ENCODE results near the gene TAF1C. TPM values are rescaled to one million over a fixed set of nuclear protein-coding genes. Genes with fewer than 3 reads are reported as not detected.

Gene TAF1C
- total RNA-seq, 2 donors from 2014 or later: 92.0 to 99.8 TPM

- Histone ChIP-seq H3K9ac (ENCODE audit: extremely low read depth, low read length, poor library complexity, severe bottlenecking) (no peak overlapping the region), H3K36me3 (ENCODE audit: control insufficient read depth, insufficient read depth, low read length) (no peaks in the 10 kb centered on the region), H3K4me3 (ENCODE audit: low read length) (no peak overlapping the region), H3K4me1 (ENCODE audit: control insufficient read depth, insufficient read depth, low read length) (no peaks in the 10 kb centered on the region), H3K9me3 (ENCODE audit: control insufficient read depth, low read length) (no peaks in the 10 kb centered on the region), H3K27me3 (ENCODE audit: control insufficient read depth, insufficient read depth, low read length, poor library complexity, severe bottlenecking) (no peaks in the 10 kb centered on the region), H3K27ac (ENCODE audit: low read depth, low read length) (no peak overlapping the region)
- Mint-ChIP-seq H3K27me3 (ENCODE audit: insufficient read depth) (peaks cover 2% of the 10 kb centered on the region), H3K9me3 (no peaks in the 10 kb centered on the region), H3K4me1 (no peaks in the 10 kb centered on the region), H3K4me3 (no peak overlapping the region), H3K36me3 (ENCODE audit: low read depth) (no peaks in the 10 kb centered on the region), H3K27ac (no peak overlapping the region)
- WGBS, 2 experiments (ENCODE audit: insufficient coverage in 1 of 2, insufficient read length in 1 of 2): 80 to 89% methylated on average over 6 to 11 of the region's 11 CpGs
- no peak for DNase-seq
- no peak for TF ChIP-seq CTCF (conservative IDR thresholded peaks at IDR 0.05)
These were observed 42.6 kb upstream of the TAF1C start for GRCh38 chr16:84229471-84229870.

GRCh38 chr16:84228256-84228838 lies 41.5 kb upstream of the TAF1C start:
- Mint-ChIP-seq H3K4me3 (no peak overlapping the region), H3K9me3 (no peaks in the 10 kb centered on the region)

GRCh38 chr16:84227548-84227947 lies 40.7 kb upstream of the TAF1C start:
- H3K27ac ChIP-seq (ENCODE audit: low read depth, low read length): no peak overlapping the region
- H3K9me3 ChIP-seq (ENCODE audit: control insufficient read depth, low read length): no peaks in the 10 kb centered on the region
- no peaks in the 10 kb centered on the region for H3K4me1 Mint-ChIP-seq
- no peaks in the 10 kb centered on the region for H3K9me3 Mint-ChIP-seq
- H3K4me3 Mint-ChIP-seq: no peak overlapping the region
- no peak overlapping the region for H3K27ac Mint-ChIP-seq
- H3K27me3 Mint-ChIP-seq (ENCODE audit: insufficient read depth): peaks cover 2% of the 10 kb centered on the region
- no peak for DNase-seq
- H3K4me1 ChIP-seq (ENCODE audit: control insufficient read depth, insufficient read depth, low read length): no peaks in the 10 kb centered on the region
- H3K27me3 ChIP-seq (ENCODE audit: control insufficient read depth, insufficient read depth, low read length, poor library complexity, severe bottlenecking): no peaks in the 10 kb centered on the region
- 88 to 94% methylated on average over 5 to 6 of the region's 6 CpGs for WGBS, 2 experiments (ENCODE audit: insufficient coverage in 1 of 2, insufficient read length in 1 of 2)
- H3K36me3 Mint-ChIP-seq (ENCODE audit: low read depth): no peaks in the 10 kb centered on the region
- H3K4me3 ChIP-seq (ENCODE audit: low read length): no peak overlapping the region
- H3K9ac ChIP-seq (ENCODE audit: extremely low read depth, low read length, poor library complexity, severe bottlenecking): no peak overlapping the region
- H3K36me3 ChIP-seq (ENCODE audit: control insufficient read depth, insufficient read depth, low read length): no peaks in the 10 kb centered on the region
- TF ChIP-seq CTCF (conservative IDR thresholded peaks at IDR 0.05): no peak

More at GRCh38 chr16:84228256-84228838, 41.5 kb upstream of the TAF1C start:
- H3K27me3 Mint-ChIP-seq (ENCODE audit: insufficient read depth): peaks cover 2% of the 10 kb centered on the region
- Histone ChIP-seq H3K4me3 (ENCODE audit: low read length) (no peak overlapping the region), H3K36me3 (ENCODE audit: control insufficient read depth, insufficient read depth, low read length) (no peaks in the 10 kb centered on the region), H3K4me1 (ENCODE audit: control insufficient read depth, insufficient read depth, low read length) (no peaks in the 10 kb centered on the region), H3K27me3 (ENCODE audit: control insufficient read depth, insufficient read depth, low read length, poor library complexity, severe bottlenecking) (no peaks in the 10 kb centered on the region), H3K9me3 (ENCODE audit: control insufficient read depth, low read length) (no peaks in the 10 kb centered on the region), H3K27ac (ENCODE audit: low read depth, low read length) (peak overlapping the region; percentile 2), H3K9ac (ENCODE audit: extremely low read depth, low read length, poor library complexity, severe bottlenecking) (no peak overlapping the region)
- H3K4me1 Mint-ChIP-seq: no peaks in the 10 kb centered on the region
- peak; percentile 93 for DNase-seq
- no peak for TF ChIP-seq CTCF (conservative IDR thresholded peaks at IDR 0.05)
- peak overlapping the region; percentile 74 for H3K27ac Mint-ChIP-seq
- H3K36me3 Mint-ChIP-seq (ENCODE audit: low read depth): no peaks in the 10 kb centered on the region
- 39 to 58% methylated on average over 7 to 18 of the region's 18 CpGs for WGBS, 2 experiments (ENCODE audit: insufficient coverage in 1 of 2, insufficient read length in 1 of 2)
